ENCODE results near the gene PCLAF. TPM values are rescaled to one million over a fixed set of nuclear protein-coding genes. Genes with fewer than 3 reads are reported as not detected.
A peak's percentile ranks its signal among the peaks of the same experiment; 100 is the strongest.
"Not testable (repeated sequence)": the region's sequence is repeated elsewhere in the genome, so short reads cannot be mapped to it uniquely, and the experiment has no call there.

Gene PCLAF
- 12.0 TPM for total RNA-seq

GRCh38 chr15:64381000-64381751 is at the start of gene PCLAF:
TSS of gene PCLAF (minus strand) at chr15:64381441. CDS start at chr15:64381371, 70 bp downstream.
- DNase-seq: peak; percentile 99

- DNase-seq: peak; percentile 73
Measured at GRCh38 chr15:64430000-64430735, 48.9 kb upstream of the PCLAF start.

GRCh38 chr15:64429448-64429847 is 48.2 kb upstream of the PCLAF start:
- DNase-seq: no peak

GRCh38 chr15:64426845-64427465 is 45.7 kb upstream of the PCLAF start:
- peak; percentile 63 for DNase-seq

- no peak for DNase-seq
Measured at GRCh38 chr15:64425221-64425620, 44.0 kb upstream of the PCLAF start.

GRCh38 chr15:64423970-64424369 is 42.7 kb upstream of the PCLAF start:
- no peak for DNase-seq

GRCh38 chr15:64422697-64423096 is 41.5 kb upstream of the PCLAF start:
- DNase-seq: no peak

GRCh38 chr15:64412216-64412615 is 31.0 kb upstream of the PCLAF start:
- no peak for DNase-seq

GRCh38 chr15:64400583-64400982 is 19.3 kb upstream of the PCLAF start:
- no peak for DNase-seq

- no peak for DNase-seq
Measured at GRCh38 chr15:64398575-64398974, 17.3 kb upstream of the PCLAF start.

- DNase-seq: no peak
Measured at GRCh38 chr15:64396789-64397188, 15.5 kb upstream of the PCLAF start.

- not testable (repeated sequence) for DNase-seq
Measured at GRCh38 chr15:64392471-64392870, 11.2 kb upstream of the PCLAF start.

GRCh38 chr15:64389036-64389435 is 7.8 kb upstream of the PCLAF start:
- no peak for DNase-seq

GRCh38 chr15:64387562-64388168 is 6.4 kb upstream of the PCLAF start, which contains the start of gene TRIP4:
TSS of gene TRIP4 (plus strand) at chr15:64387836. CDS start at chr15:64387864, 28 bp downstream.
- DNase-seq: peak; percentile 97

GRCh38 chr15:64386291-64386690 is 5.0 kb upstream of the PCLAF start:
- DNase-seq: no peak

GRCh38 chr15:64383760-64384159 is 2.5 kb upstream of the PCLAF start:
- DNase-seq: no peak

- DNase-seq: not testable (repeated sequence)
Measured at GRCh38 chr15:64380130-64380870, 941 bp downstream of the PCLAF start.

- DNase-seq: peak; percentile 22
Measured at GRCh38 chr15:64379216-64379960, 1.9 kb downstream of the PCLAF start.

- DNase-seq: no peak
Measured at GRCh38 chr15:64373360-64373759, 7.9 kb downstream of the PCLAF start.

- DNase-seq: not testable (repeated sequence)
Measured at GRCh38 chr15:64371383-64371782, 9.9 kb downstream of the PCLAF start.

- no peak for DNase-seq
Measured at GRCh38 chr15:64369078-64369607, 12.1 kb downstream of the PCLAF start.
